Measurements from ENCODE around the gene DEFB131B.
"Not testable (repeated sequence)": the region's sequence is repeated elsewhere in the genome, so short reads cannot be mapped to it uniquely, and the experiment has no call there.

DEFB131B gene

GRCh38 chr11:71911321-71911985, 33.2 kb downstream of the DEFB131B start:
- not testable (repeated sequence) for DNase-seq

- DNase-seq = not testable (repeated sequence)
These were observed 33.7 kb downstream of the DEFB131B start for GRCh38 chr11:71911986-71912340.

GRCh38 chr11:71913756-71914526, 35.7 kb downstream of the DEFB131B start:
- no peak for DNase-seq

GRCh38 chr11:71914617-71915189, 36.5 kb downstream of the DEFB131B start:
- no peak for DNase-seq

GRCh38 chr11:71917646-71918140, 39.4 kb downstream of the DEFB131B start:
- DNase-seq = no peak

- DNase-seq = peak; percentile 98
These were observed 49.8 kb downstream of the DEFB131B start, which contains the start of gene XNDC1N for GRCh38 chr11:71927820-71928736. Gene XNDC1N, minus strand, starts transcription at chr11:71928594. Its CDS starts 5,241 bp downstream, at chr11:71923353.

- no peak for DNase-seq
These were observed 50.6 kb downstream of the DEFB131B start, which contains the start of gene RNF121 for GRCh38 chr11:71928737-71929443. Gene RNF121, plus strand, starts transcription at chr11:71929046. Its CDS starts 16 bp downstream, at chr11:71929062.

- no peak for DNase-seq
These were observed 51.2 kb downstream of the DEFB131B start for GRCh38 chr11:71929491-71929890.

GRCh38 chr11:71930556-71931244, 52.4 kb downstream of the DEFB131B start:
- no peak for DNase-seq

- DNase-seq = no peak
These were observed 53.0 kb downstream of the DEFB131B start for GRCh38 chr11:71931245-71931602.

- DNase-seq = no peak
These were observed 55.1 kb downstream of the DEFB131B start for GRCh38 chr11:71933141-71933933.
